KOPT-K1 (cell line): ENCODE measurements around the gene AOC1.
"Not testable (repeated sequence)": the region's sequence is repeated elsewhere in the genome, so short reads cannot be mapped to it uniquely, and the experiment has no call there.

ENCODE experiments used
- H3K27ac ChIP-seq: fragments of 200-600 bp; sonication (generic); 2 replicates; pipeline ENCODE4 v1.5.1; 2016; ENCODE audit warnings: antibody characterized with exemption, mild to moderate bottlenecking, low read depth, low read length; ENCODE audit not compliant: poor library complexity, severe bottlenecking
- H3K36me3 ChIP-seq: fragments of 200-600 bp; sonication (generic); 2 replicates; pipeline ENCODE4 v1.5.1; 2017; ENCODE audit warnings: antibody characterized with exemption, mild to moderate bottlenecking, low read length, moderate library complexity; ENCODE audit not compliant: insufficient read depth
- H3K9me3 ChIP-seq: fragments of 200-600 bp; sonication (generic); 2 replicates; pipeline ENCODE4 v1.5.1; 2017; ENCODE audit warnings: antibody characterized with exemption, low read length, mild to moderate bottlenecking; ENCODE audit not compliant: insufficient read depth, poor library complexity, severe bottlenecking

Gene AOC1

GRCh38 chr7:150896562-150897209 lies 44.4 kb downstream of the AOC1 start:
- no peaks in the 10 kb centered on the region for H3K36me3 ChIP-seq
- peaks cover 18% of the 10 kb centered on the region for H3K9me3 ChIP-seq
- no peak overlapping the region for H3K27ac ChIP-seq

DNA sequence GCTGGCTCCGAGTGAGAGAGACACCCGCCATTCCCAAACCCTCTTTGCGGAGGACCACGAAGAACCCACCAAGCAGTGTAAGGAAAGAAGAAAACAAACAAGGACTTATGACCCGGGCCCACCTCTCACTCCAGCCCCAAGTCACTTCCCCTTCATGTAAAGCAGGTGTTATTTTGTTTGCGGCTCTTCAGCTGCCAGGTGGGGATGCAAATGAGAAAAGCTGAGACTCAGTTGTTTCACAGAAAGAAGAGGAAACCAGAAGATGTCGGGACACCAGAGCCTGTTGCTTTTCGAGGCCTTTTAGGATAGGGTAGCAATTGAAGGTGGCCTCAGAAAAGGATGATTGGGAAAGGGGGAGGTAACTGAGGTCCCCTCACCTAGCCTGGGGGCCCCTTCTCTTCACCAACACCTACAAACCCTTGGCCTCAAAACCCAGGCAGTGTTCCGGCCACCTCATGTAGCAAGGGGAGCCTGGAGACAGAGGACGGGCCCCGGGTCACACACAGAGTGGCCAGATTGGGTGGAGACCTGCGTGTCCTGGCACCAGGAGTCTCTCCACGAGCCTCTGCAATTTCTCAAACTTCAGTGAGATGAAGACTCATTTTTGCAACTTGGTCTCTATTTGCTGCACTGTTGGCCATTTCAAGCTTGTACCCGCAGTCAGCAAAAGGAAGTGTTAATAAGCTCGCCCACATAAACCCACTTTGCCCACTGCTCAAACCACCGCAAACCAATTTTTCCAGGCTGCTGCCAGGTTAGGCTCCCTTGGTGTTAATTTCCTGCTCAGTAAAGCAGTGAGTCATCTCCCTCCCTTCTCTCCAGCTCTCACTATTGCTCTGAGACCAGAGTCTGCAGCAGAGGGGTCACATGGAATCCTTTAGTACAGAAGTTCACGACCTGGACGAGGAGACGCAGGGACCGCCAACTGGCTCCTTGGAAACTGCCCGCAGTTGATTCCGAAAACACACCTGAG lies 45.5 kb downstream of the AOC1 start:
- peaks cover 15% of the 10 kb centered on the region for H3K9me3 ChIP-seq
- H3K27ac ChIP-seq, result no peak overlapping the region

GRCh38 chr7:150898475-150899011 lies 46.2 kb downstream of the AOC1 start:
- Histone ChIP-seq H3K36me3 (no peaks in the 10 kb centered on the region), H3K27ac (no peak overlapping the region), H3K9me3 (peaks cover 8% of the 10 kb centered on the region)

More for the DNA sequence above, 45.5 kb downstream of the AOC1 start:
- H3K36me3 ChIP-seq, result no peaks in the 10 kb centered on the region

- H3K36me3 ChIP-seq, result no peaks in the 10 kb centered on the region
- H3K27ac ChIP-seq, result no peak overlapping the region
- H3K9me3 ChIP-seq, result no peaks in the 10 kb centered on the region
These were observed 48.4 kb downstream of the AOC1 start for GRCh38 chr7:150900675-150901074.

DNA sequence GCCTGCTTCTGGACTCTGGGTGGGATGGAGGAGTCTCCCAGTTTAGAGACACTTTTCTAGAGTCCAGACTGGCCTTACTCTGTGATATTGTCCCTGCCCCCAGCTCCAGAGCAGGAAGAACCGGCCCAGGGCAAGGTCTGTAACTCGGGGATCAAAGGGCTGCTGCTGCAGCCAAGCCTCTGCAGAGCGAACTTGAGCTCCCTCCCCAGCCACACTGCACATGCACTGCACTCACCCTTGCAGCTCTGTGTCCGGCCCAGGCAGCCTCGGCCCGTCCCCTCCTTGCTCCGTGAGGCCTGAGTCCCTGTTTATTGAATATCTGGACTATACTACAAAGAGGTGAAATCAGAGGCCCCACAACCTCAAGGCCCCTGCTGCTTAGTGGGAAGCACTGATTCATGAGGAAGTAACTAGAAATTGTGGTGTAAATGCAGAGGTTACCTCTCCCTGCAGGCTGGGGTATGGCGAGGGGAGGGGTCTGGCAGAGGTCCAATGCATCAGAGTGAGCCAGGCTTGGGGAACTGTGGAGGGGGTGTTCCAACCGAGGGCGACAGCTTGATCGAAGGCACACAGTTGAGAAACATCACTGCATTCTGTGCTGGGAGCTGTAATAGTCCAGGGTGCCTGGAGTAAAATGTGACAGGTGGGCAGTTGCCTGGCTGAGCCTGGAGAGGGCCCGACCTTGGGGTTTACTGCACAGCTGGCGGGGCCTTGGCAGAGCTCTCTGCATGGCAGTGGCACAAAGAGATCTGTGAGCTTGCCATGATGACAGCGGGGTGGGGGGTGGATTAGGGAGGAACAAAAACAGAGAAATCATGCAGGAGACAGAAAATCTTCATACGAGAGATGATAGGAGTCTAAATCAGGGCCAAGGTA lies 49.1 kb downstream of the AOC1 start:
- no peak overlapping the region for H3K27ac ChIP-seq
- H3K9me3 ChIP-seq, result no peaks in the 10 kb centered on the region
- no peaks in the 10 kb centered on the region for H3K36me3 ChIP-seq

DNA sequence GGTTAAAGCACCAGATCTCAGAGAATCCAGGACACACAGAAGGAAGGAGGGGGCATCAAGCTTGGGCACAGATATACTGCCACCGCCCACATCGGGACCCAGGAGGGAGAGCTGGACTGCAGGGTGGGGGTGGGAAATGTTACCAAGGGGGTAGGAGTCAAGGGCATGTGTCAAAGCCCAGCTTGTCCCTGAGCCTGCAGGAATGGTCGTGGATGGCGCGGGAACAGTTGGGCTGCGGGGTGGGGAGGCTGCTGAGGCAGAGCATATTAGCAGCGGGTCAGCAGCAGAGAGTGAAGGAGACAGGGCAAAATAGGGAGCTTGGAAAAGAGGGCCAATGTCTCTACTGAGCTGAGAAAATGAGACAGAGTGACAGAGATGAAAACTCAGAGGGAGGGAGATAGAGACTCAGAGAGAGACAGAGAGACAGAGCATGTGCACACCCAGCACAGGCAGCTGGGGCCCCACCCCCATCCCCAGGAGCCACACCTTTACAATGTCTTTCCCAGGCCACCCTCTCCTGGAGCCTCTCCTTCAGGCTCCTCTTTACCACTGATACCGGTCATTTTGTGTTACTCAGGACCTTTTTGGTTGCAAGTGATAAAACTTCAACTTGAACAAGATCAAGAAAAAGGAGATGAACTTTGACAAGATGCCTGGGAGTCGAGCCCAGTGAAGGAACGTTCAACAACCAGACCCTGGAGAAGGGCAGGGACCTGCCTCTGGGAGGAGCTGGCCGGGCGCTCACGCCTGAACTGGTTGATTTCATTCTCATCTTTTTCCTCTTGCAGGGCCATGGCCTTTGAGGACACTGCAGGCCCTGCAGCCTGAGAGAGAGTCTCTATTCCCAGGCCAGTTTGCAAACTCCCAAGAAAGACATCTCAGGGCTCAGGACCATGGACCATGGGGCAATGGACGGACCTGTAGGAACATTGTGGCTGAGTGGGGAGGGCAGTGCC lies 50.0 kb downstream of the AOC1 start:
- Histone ChIP-seq H3K27ac (no peak overlapping the region), H3K9me3 (no peaks in the 10 kb centered on the region), H3K36me3 (no peaks in the 10 kb centered on the region)

DNA sequence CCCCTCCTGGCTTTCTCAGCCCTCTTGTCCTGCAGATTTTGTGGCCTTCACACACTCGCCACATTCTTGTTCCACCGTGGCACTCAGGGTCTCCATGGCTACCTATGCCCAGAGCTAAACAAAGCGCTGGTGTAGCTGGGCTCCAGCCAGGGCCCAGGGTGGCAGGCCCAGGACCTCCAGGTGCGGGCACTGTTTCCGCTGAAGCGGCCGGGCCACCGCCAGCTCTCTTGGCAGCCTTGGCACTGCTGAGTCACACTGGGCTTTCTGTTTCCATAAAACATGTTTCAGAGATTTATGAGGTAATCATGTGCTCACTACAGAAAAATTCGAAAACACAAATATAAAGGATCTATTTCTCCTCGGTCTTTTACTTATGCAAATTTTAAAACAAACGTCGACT lies 51.3 kb downstream of the AOC1 start:
- Histone ChIP-seq H3K9me3 (no peaks in the 10 kb centered on the region), H3K36me3 (no peaks in the 10 kb centered on the region), H3K27ac (no peak overlapping the region)

GRCh38 chr7:150904011-150904909 lies 51.9 kb downstream of the AOC1 start:
- no peak overlapping the region for H3K27ac ChIP-seq
- H3K36me3 ChIP-seq, result no peaks in the 10 kb centered on the region
- no peaks in the 10 kb centered on the region for H3K9me3 ChIP-seq

- Histone ChIP-seq H3K9me3 (no peaks in the 10 kb centered on the region), H3K36me3 (no peaks in the 10 kb centered on the region), H3K27ac (no peak overlapping the region)
These were observed 55.9 kb downstream of the AOC1 start for GRCh38 chr7:150908173-150908572.

- no peak overlapping the region for H3K27ac ChIP-seq
- no peaks in the 10 kb centered on the region for H3K9me3 ChIP-seq
- no peaks in the 10 kb centered on the region for H3K36me3 ChIP-seq
These were observed 57.1 kb downstream of the AOC1 start for GRCh38 chr7:150909200-150909995.

DNA sequence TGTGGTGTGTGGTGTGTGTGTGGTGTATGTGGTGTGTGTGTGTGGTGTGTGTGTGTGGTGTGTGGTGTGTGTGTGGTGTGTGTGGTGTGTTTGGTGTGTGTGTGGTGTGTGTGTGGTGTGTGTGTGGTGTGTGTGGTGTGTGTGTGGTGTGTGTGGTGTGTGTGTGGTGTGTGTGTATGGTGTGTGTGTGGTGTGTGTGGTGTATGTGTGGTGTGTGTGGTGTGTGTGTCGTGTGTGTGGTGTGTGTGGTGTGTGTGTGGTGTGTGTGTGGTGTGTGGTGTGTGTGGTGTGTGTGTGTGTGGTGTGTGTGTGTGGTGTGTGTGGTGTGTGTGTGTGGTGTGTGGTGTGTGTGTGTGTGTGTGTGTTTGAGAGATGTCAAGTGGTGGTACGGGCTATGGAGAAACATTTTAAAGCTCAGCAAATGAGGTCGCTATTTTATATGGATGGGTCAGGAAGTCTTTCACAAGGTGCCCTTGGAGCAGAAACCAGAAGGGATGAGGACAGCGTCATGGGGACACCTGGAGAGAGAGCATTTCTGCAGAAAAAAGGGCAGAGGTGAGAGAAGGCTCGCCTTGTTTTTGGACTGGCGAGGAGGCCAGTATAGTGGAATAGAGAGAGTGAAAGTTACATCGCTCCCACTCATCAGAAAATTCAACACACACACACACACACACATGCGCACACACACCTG lies 58.1 kb downstream of the AOC1 start:
- not testable (repeated sequence) for H3K36me3 ChIP-seq, H3K27ac ChIP-seq, H3K9me3 ChIP-seq

GRCh38 chr7:150910996-150911422 lies 58.7 kb downstream of the AOC1 start:
- Histone ChIP-seq H3K27ac (no peak overlapping the region), H3K36me3 (no peaks in the 10 kb centered on the region)

More at GRCh38 chr7:150910996-150911422, 58.7 kb downstream of the AOC1 start:
- no peaks in the 10 kb centered on the region for H3K9me3 ChIP-seq
